HEK293 (cell line): ENCODE measurements around the gene GRAMD4.

Experiments used
- AEBP2 ChIP-seq: fragments of 450-650 bp; formaldehyde crosslinking; IDR thresholded peaks from 2 replicates; pipeline ENCODE4 v1.5.1; 2016; ENCODE audit warnings: missing biosample characterization, missing genetic modification characterization, borderline replicate concordance
- ATF2 ChIP-seq: fragments of 450-650 bp; formaldehyde crosslinking; IDR thresholded peaks from 2 replicates; pipeline ENCODE4 v1.5.1; 2016; ENCODE audit warnings: missing biosample characterization, missing genetic modification characterization, low read depth
- BCL6B ChIP-seq: fragments of 450-650 bp; formaldehyde crosslinking; IDR thresholded peaks from 2 replicates; pipeline ENCODE4 v1.5.1; 2017; ENCODE audit warnings: missing biosample characterization, missing genetic modification characterization
- CTCF ChIP-seq: fragments of 450-650 bp; formaldehyde crosslinking; IDR thresholded peaks from 2 replicates; pipeline ENCODE4 v1.5.1; 2016; ENCODE audit warnings: missing biosample characterization, missing genetic modification characterization
- IKZF3 ChIP-seq: fragments of 450-650 bp; IDR thresholded peaks from 2 replicates; pipeline ENCODE4 v1.5.0; 2018; ENCODE audit warnings: missing biosample characterization, mild to moderate bottlenecking, missing genetic modification characterization, moderate library complexity
- REST ChIP-seq: fragments of 450-650 bp; formaldehyde crosslinking; IDR thresholded peaks from 2 replicates; pipeline ENCODE4 v1.5.1; 2016; ENCODE audit warnings: missing biosample characterization, missing genetic modification characterization
- SETDB1 ChIP-seq: IDR thresholded peaks from one replicate; pipeline ENCODE4 v1.6.1; 2017; ENCODE audit warnings: mild to moderate bottlenecking, low read length, moderate library complexity, mixed read lengths; ENCODE audit not compliant: insufficient read length
- YY1 ChIP-seq: fragments of 450-650 bp; formaldehyde crosslinking; IDR thresholded peaks from 2 replicates; pipeline ENCODE4 v1.5.1; 2018; ENCODE audit warnings: missing biosample characterization, missing genetic modification characterization
- ZBTB1 ChIP-seq: fragments of 450-650 bp; formaldehyde crosslinking; IDR thresholded peaks from 2 replicates; pipeline ENCODE4 v1.5.1; 2016; ENCODE audit warnings: missing biosample characterization, missing genetic modification characterization
- ZBTB8A ChIP-seq: fragments of 450-650 bp; formaldehyde crosslinking; IDR thresholded peaks from 2 replicates; pipeline ENCODE4 v1.5.1; 2016; ENCODE audit warnings: missing biosample characterization, missing genetic modification characterization
- ZNF211 ChIP-seq: fragments of 450-650 bp; formaldehyde crosslinking; IDR thresholded peaks from 2 replicates; pipeline ENCODE4 v1.5.1; 2016; ENCODE audit warnings: low read depth, missing biosample characterization, missing genetic modification characterization
- ZNF274 ChIP-seq, 2 experiments: fragments of 200-500 bp in 1 of 2; fragments of 450-650 bp in 1 of 2; sonication (Bioruptor generic) in 1 of 2; formaldehyde crosslinking in 1 of 2; IDR thresholded peaks; 2 replicates each; pipeline versions ENCODE4 v1.5.1 to v1.6.1; 2014 to 2016; ENCODE audit warnings: borderline replicate concordance in 1 of 2, inconsistent platforms in 1 of 2, low read length in 1 of 2, missing biosample characterization in 1 of 2, missing genetic modification characterization in 1 of 2
- ZNF426 ChIP-seq: fragments of 450-650 bp; formaldehyde crosslinking; IDR thresholded peaks from 2 replicates; pipeline ENCODE4 v1.5.1; 2017; ENCODE audit warnings: missing biosample characterization, missing genetic modification characterization, mild to moderate bottlenecking, inconsistent platforms, moderate library complexity

- TF ChIP-seq CTCF (tag by site-specific recombination): no peak
- TF ChIP-seq ZNF426: no peak
- TF ChIP-seq ZBTB8A: no peak
- no peak for TF ChIP-seq SETDB1
- TF ChIP-seq ZNF274 (IDR thresholded peaks at IDR 0.05; ENCODE audit: low read length): no peak
- TF ChIP-seq ZNF274 (tag by site-specific recombination; IDR thresholded peaks at IDR 0.05; ENCODE audit: borderline replicate concordance): no peak
- TF ChIP-seq ATF2 (tag by site-specific recombination): no peak
- TF ChIP-seq ZNF211 (tag by site-specific recombination): no peak
- no peak for TF ChIP-seq IKZF3 (tag by site-specific recombination)
- TF ChIP-seq REST: no peak
- TF ChIP-seq ZBTB1 (tag by site-specific recombination): no peak
- TF ChIP-seq BCL6B: no peak
- TF ChIP-seq YY1 (tag by site-specific recombination): no peak
- no peak for TF ChIP-seq AEBP2
Observed at GRCh38 chr22:46679706-46680269, 59.6 kb downstream of the GRAMD4 start.
